SK-N-SH (cell line): ENCODE results near the gene ACAT2. TPM values are rescaled to one million over a fixed set of nuclear protein-coding genes. Genes with fewer than 3 reads are reported as not detected.
"Not testable (repeated sequence)": the region's sequence is repeated elsewhere in the genome, so short reads cannot be mapped to it uniquely, and the experiment has no call there.

Experiments used
- CTCF ChIA-PET: fragments of 300-600, 350-600 bp; formaldehyde crosslinking; extraction: SDS; loops from one replicate; lab custom pipeline; 2021; lab: Yijun Ruan, JAX
- POLR2A ChIA-PET: fragments of 350-600 bp; sonication (Branson Sonifier 250); formaldehyde crosslinking; extraction: SDS; loops from one replicate; lab custom pipeline; 2020; ENCODE audit warnings: antibody characterized with exemption, inconsistent platforms; lab: Yijun Ruan, JAX
- DNase-seq: peaks from one replicate; pipeline ENCODE4 v3.0.0; 2012
- H2AFZ ChIP-seq: fragments of 200-600 bp; sonication (generic); 2 replicates; pipeline ENCODE4 v1.8.1; 2016; ENCODE audit warnings: antibody characterized with exemption, mild to moderate bottlenecking, low read depth
- H3F3A ChIP-seq: fragments of 200-600 bp; sonication (generic); replicated peaks from 2 replicates; pipeline ENCODE3; 2016; ENCODE audit warnings: antibody characterized with exemption, mild to moderate bottlenecking; ENCODE audit not compliant: insufficient read depth
- H3K27ac ChIP-seq, 2 experiments: fragments of 200-500 bp in 1 of 2; fragments of 200-600 bp in 1 of 2; sonication (Bioruptor generic) in 1 of 2; sonication (generic), shearing (Covaris generic) in 1 of 2; 2 replicates each; pipeline versions ENCODE4 v1.5.1 to v1.6.1; 2014 to 2016; ENCODE audit warnings: low read depth in 2 of 2, inconsistent platforms in 1 of 2, low read length in 1 of 2, mild to moderate bottlenecking in 1 of 2, mixed read lengths in 1 of 2
- H3K27me3 ChIP-seq: fragments of 200-600 bp; sonication (generic), shearing (Covaris generic); 2 replicates; pipeline ENCODE4 v1.6.1; 2016; ENCODE audit warnings: mixed run types; ENCODE audit not compliant: insufficient read depth
- H3K36me3 ChIP-seq, 2 experiments: fragments of 200-500 bp in 1 of 2; fragments of 200-600 bp in 1 of 2; sonication (Bioruptor generic) in 1 of 2; sonication (generic) in 1 of 2; replicated peaks in 1 of 2; 2 replicates each; pipeline versions ENCODE3 to v1.5.1; 2014 to 2016; ENCODE audit warnings: low read length in 1 of 2, mild to moderate bottlenecking in 1 of 2; ENCODE audit not compliant: insufficient read depth in 2 of 2, control insufficient read depth in 1 of 2
- H3K4me1 ChIP-seq, 2 experiments: fragments of 200-500 bp in 1 of 2; fragments of 200-600 bp in 1 of 2; sonication (Bioruptor generic) in 1 of 2; sonication (generic), shearing (Covaris generic) in 1 of 2; 2 replicates each; pipeline versions ENCODE4 v1.5.1 to v1.6.1; 2014 to 2016; ENCODE audit warnings: low read depth in 1 of 2, low read length in 1 of 2, mixed run types in 1 of 2; ENCODE audit not compliant: insufficient read depth in 2 of 2, control insufficient read depth in 1 of 2
- H3K4me2 ChIP-seq: fragments of 200-600 bp; sonication (generic), shearing (Covaris generic); 2 replicates; pipeline ENCODE4 v1.6.1; 2017; ENCODE audit warnings: mixed run types
- H3K4me3 ChIP-seq, 2 experiments: fragments of 200-500 bp in 1 of 2; fragments of 200-600 bp in 1 of 2; sonication (Bioruptor generic) in 1 of 2; sonication (generic), shearing (Covaris generic) in 1 of 2; 2 replicates each; pipeline versions ENCODE4 v1.5.1 to v1.8.1; 2014 to 2016; ENCODE audit warnings: low read depth in 2 of 2, inconsistent platforms in 1 of 2, low read length in 1 of 2, mild to moderate bottlenecking in 1 of 2, mixed read lengths in 1 of 2, moderate library complexity in 1 of 2
- H3K79me2 ChIP-seq: fragments of 200-600 bp; sonication (generic); 2 replicates; pipeline ENCODE4 v1.8.1; 2017; ENCODE audit warnings: mild to moderate bottlenecking; ENCODE audit not compliant: insufficient read depth
- H3K9ac ChIP-seq: fragments of 200-600 bp; sonication (generic); 2 replicates; pipeline ENCODE4 v1.6.1; 2017; ENCODE audit warnings: mixed run types
- H3K9me2 ChIP-seq: fragments of 200-600 bp; sonication (generic); 2 replicates; pipeline ENCODE4 v1.6.1; 2017; ENCODE audit warnings: mixed run types
- H3K9me3 ChIP-seq: fragments of 200-600 bp; sonication (generic); 2 replicates; pipeline ENCODE4 v1.6.1; 2017; ENCODE audit warnings: mixed run types, mild to moderate bottlenecking, moderate library complexity
- H4K20me1 ChIP-seq: fragments of 200-600 bp; sonication (generic); 2 replicates; pipeline ENCODE4 v1.6.1; 2017; ENCODE audit warnings: mild to moderate bottlenecking, mixed run types; ENCODE audit not compliant: insufficient read depth
- EZH2phosphoT487 ChIP-seq: fragments of 200-600 bp; sonication (generic); IDR thresholded peaks from 2 replicates; pipeline ENCODE4 v1.6.1; 2017; ENCODE audit warnings: low read depth, mixed run types, mild to moderate bottlenecking, antibody characterized with exemption, moderate library complexity, borderline replicate concordance
- GABPA ChIP-seq: IDR thresholded peaks from 2 replicates; pipeline ENCODE4 v1.4.0; 2012; ENCODE audit warnings: low read depth, mild to moderate bottlenecking
- GATA2 ChIP-seq: sonication (generic); formaldehyde crosslinking; IDR thresholded peaks from 2 replicates; pipeline ENCODE4 v1.5.0; 2020; ENCODE audit warnings: mild to moderate bottlenecking, missing genetic modification reagents
- JUND ChIP-seq: IDR thresholded peaks from 2 replicates; pipeline ENCODE4 v1.4.0; 2012
- MAX ChIP-seq: IDR thresholded peaks from 2 replicates; pipeline ENCODE4 v1.4.0; 2012; ENCODE audit warnings: low read depth
- MXI1 ChIP-seq: IDR thresholded peaks from 2 replicates; pipeline ENCODE4 v1.6.1; 2012; ENCODE audit warnings: mild to moderate bottlenecking, low read depth, low read length, improper control_type of control experiment
- NFIC ChIP-seq: IDR thresholded peaks from 2 replicates; pipeline ENCODE4 v1.4.0; 2012; ENCODE audit warnings: borderline replicate concordance
- NRF1 ChIP-seq: IDR thresholded peaks from 2 replicates; pipeline ENCODE4 v1.6.1; 2012; ENCODE audit warnings: low read depth, mild to moderate bottlenecking, low read length
- PBX3 ChIP-seq: IDR thresholded peaks from 2 replicates; pipeline ENCODE4; 2012
- REST ChIP-seq: IDR thresholded peaks from 2 replicates; pipeline ENCODE4 v1.6.1; 2012; ENCODE audit warnings: mild to moderate bottlenecking, low read depth, low read length, moderate library complexity
- RFX5 ChIP-seq: IDR thresholded peaks from 2 replicates; pipeline ENCODE4 v1.6.1; 2012; ENCODE audit warnings: mild to moderate bottlenecking, improper control_type of control experiment, low read length
- RXRA ChIP-seq: IDR thresholded peaks from 2 replicates; pipeline ENCODE4 v1.4.0; 2012; ENCODE audit warnings: low read depth, mild to moderate bottlenecking, borderline replicate concordance
- TAF1 ChIP-seq: IDR thresholded peaks from 2 replicates; pipeline ENCODE4 v1.6.1; 2012; ENCODE audit warnings: low read depth, mild to moderate bottlenecking, low read length, moderate library complexity, borderline replicate concordance
- TCF12 ChIP-seq: IDR thresholded peaks from 2 replicates; pipeline ENCODE4 v1.4.0; 2012
- USF1 ChIP-seq: IDR thresholded peaks from 2 replicates; pipeline ENCODE4 v1.4.0; 2012; ENCODE audit warnings: low read depth, borderline replicate concordance
- WGBS: methylation state at CpG from one replicate; pipeline ENCODE4 v1.1.6; 2017; ENCODE audit warnings: low lambda C conversion rate; 5-methylcytosine and 5-hydroxymethylcytosine counted together
- polyA plus RNA-seq, 3 experiments: library from polyadenylated mRNA; depleted of rRNA; stranded (reverse); fragments of >200 nt; gene quantifications; 2 replicates each; pipeline ENCODE4 v1.2.3, GENCODE V29; 2012

ACAT2 gene
- polyA plus RNA-seq, 1 of the 3 experiments (the other 2 are of a cell fraction): 13.1 TPM

GRCh38 chr6:159790956-159791598, 29.2 kb downstream of the ACAT2 start:
- H4K20me1 ChIP-seq: peaks cover 13% of the 10 kb centered on the region
- WGBS: 19% methylated on average over 12 of the region's 18 CpGs

GRCh38 chr6:159794976-159795375, 33.1 kb downstream of the ACAT2 start:
- WGBS: 73% methylated on average over 6 of the region's 8 CpGs
- Histone ChIP-seq H3F3A (peaks cover 11% of the 10 kb centered on the region), H3K79me2 (peaks cover 56% of the 10 kb centered on the region), H3K36me3 (peaks cover 43 to 56% of the 10 kb centered on the region in 2 experiments)
- H4K20me1 ChIP-seq, H3K4me2 ChIP-seq, DNase-seq, H3K4me1 ChIP-seq, H3K9me2 ChIP-seq, H3K27me3 ChIP-seq, H2AFZ ChIP-seq, POLR2A ChIA-PET, CTCF ChIA-PET, H3K27ac ChIP-seq, H3K9ac ChIP-seq, H3K4me3 ChIP-seq, H3K9me3 ChIP-seq: not testable (repeated sequence)

More at GRCh38 chr6:159790956-159791598, 29.2 kb downstream of the ACAT2 start:
- Histone ChIP-seq H3K27ac (peak overlapping the region; percentile 74 to 80; a peak in 3 of 4 replicates), H3K4me3 (peak overlapping the region; percentile 73 to 90), H2AFZ (peak overlapping the region; percentile 75; the same call in 1 of the 2 replicates), H3K36me3 (peaks cover 36 to 55% of the 10 kb centered on the region in 2 experiments), H3K27me3 (no peaks in the 10 kb centered on the region), H3K9ac (peak overlapping the region; percentile 75), H3K4me1 (peaks cover 10 to 22% of the 10 kb centered on the region in 2 experiments; a peak in 3 of 4 replicates), H3K79me2 (peaks cover 83% of the 10 kb centered on the region), H3K9me2 (no peaks in the 10 kb centered on the region)
- CTCF ChIA-PET: interaction anchor here (0.5 to 1.2 kb wide), 4 partner anchors 28 to 99 kb away, joined by 3 read pairs; no protein-coding TSS in a partner anchor
- POLR2A ChIA-PET: interaction anchor here (1.7 to 2.5 kb wide), 2 partner anchors 64 to 97 kb away, joined by 6 to 25 read pairs; partner anchors contain the start of gene WTAP
- no peak for DNase-seq
- TF ChIP-seq GATA2 (CRISPR knock-in tag) (no peak), NFIC (no peak), USF1 (no peak), MXI1 (no peak), RXRA (no peak), RFX5 (no peak), EZH2phosphoT487 (no peak), PBX3 (no peak), MAX (no peak), TCF12 (no peak), TAF1 (no peak), GABPA (no peak), REST (no peak), NRF1 (no peak), JUND (no peak)
- TF ChIP-seq, all 33 proteins: peak for 0
- Histone ChIP-seq H3F3A (peaks cover 3% of the 10 kb centered on the region), H3K9me3 (no peaks in the 10 kb centered on the region), H3K4me2 (peak overlapping the region; percentile 92)
